Parathyroid adenoma (tissue), 2 donors: Measurements from ENCODE around the gene SCGB3A1.

Source experiments
- H2AFZ ChIP-seq: fragments of 300-600 bp; sonication (generic); one replicate; pipeline ENCODE4 v1.7.0; 2017; ENCODE audit warnings: antibody characterized with exemption, mild to moderate bottlenecking
- H3K27ac ChIP-seq: fragments of 300-600 bp; sonication (generic); one replicate; pipeline ENCODE4 v1.7.0; 2017
- H3K27me3 ChIP-seq: fragments of 300-600 bp; sonication (generic); one replicate; pipeline ENCODE4 v1.7.0; 2017; ENCODE audit warnings: low read length; ENCODE audit not compliant: control insufficient read depth, insufficient read depth
- H3K36me3 ChIP-seq: fragments of 300-600 bp; sonication (generic); one replicate; pipeline ENCODE4 v1.7.0; 2017; ENCODE audit warnings: low read length; ENCODE audit not compliant: control insufficient read depth, insufficient read depth
- H3K4me1 ChIP-seq: fragments of 300-600 bp; sonication (generic); one replicate; pipeline ENCODE4 v1.7.0; 2017; ENCODE audit warnings: control low read depth
- H3K4me2 ChIP-seq: fragments of 300-600 bp; sonication (generic); one replicate; pipeline ENCODE4 v1.7.0; 2017; ENCODE audit warnings: low read length
- H3K4me3 ChIP-seq: fragments of 300-600 bp; sonication (generic); one replicate; pipeline ENCODE4 v1.7.0; 2017; ENCODE audit warnings: low read depth, low read length
- H3K79me2 ChIP-seq: fragments of 300-600 bp; sonication (generic); one replicate; pipeline ENCODE4 v1.7.0; 2017; ENCODE audit warnings: control low read depth
- H3K9ac ChIP-seq: fragments of 300-600 bp; sonication (generic); one replicate; pipeline ENCODE4 v1.7.0; 2017; ENCODE audit warnings: mild to moderate bottlenecking
- H3K9me3 ChIP-seq: fragments of 300-600 bp; sonication (generic); one replicate; pipeline ENCODE4 v1.7.0; 2017; ENCODE audit warnings: low read length; ENCODE audit not compliant: control insufficient read depth
- CTCF ChIP-seq: fragments of 300-600 bp; sonication (generic); IDR thresholded peaks from one replicate; pipeline ENCODE4 v1.7.0; 2017; ENCODE audit warnings: antibody characterized with exemption, mild to moderate bottlenecking
- donor health status: primary hyperparathyroidism.

Gene SCGB3A1

DNA sequence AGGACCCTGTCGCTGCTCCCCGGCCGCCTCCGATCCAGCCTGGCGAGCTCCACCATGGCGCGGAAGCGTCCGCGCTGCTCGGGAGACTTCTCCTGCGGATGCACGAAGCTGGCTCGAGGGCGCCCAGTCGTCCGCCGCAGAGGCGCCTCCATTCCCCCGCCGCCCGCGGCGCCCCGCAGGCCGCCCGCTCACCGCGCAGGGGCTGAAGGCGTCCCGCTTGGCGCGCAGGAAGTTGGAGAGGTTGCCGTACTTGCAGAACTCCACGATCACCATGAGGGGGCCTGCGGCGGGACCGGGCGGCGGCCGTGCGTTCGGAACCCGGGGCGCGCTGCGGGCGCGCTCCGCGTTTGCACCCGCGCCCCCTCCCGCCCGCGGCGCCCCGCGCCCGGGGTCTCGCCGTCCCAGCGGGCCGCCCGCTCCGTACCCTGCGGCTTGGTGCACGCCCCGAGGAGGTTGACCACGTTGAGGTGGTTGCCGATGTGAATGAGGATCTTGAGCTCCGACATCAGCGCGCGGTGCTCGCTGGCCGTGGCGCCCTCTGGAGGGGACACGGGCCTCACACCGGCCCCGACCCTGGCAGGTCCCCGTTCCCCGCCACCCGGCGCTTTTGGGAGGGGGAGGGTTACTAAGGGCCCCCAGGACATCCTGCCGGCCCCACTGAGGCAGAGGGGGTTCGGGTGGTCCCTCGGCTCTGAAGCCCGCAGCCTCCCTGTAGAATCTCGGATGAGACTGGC lies 27.7 kb upstream of the SCGB3A1 start:
- H3K9ac ChIP-seq: no peak overlapping the region
- no peaks in the 10 kb centered on the region for H3K4me1 ChIP-seq
- H3K79me2 ChIP-seq: no peaks in the 10 kb centered on the region
- no peak for TF ChIP-seq CTCF
- peak overlapping the region; percentile 53 for H3K4me2 ChIP-seq
- no peaks in the 10 kb centered on the region for H3K9me3 ChIP-seq
- no peak overlapping the region for H3K4me3 ChIP-seq
- no peaks in the 10 kb centered on the region for H3K27me3 ChIP-seq
- H3K36me3 ChIP-seq: no peaks in the 10 kb centered on the region
- H3K27ac ChIP-seq: no peak overlapping the region
- no peak overlapping the region for H2AFZ ChIP-seq

DNA sequence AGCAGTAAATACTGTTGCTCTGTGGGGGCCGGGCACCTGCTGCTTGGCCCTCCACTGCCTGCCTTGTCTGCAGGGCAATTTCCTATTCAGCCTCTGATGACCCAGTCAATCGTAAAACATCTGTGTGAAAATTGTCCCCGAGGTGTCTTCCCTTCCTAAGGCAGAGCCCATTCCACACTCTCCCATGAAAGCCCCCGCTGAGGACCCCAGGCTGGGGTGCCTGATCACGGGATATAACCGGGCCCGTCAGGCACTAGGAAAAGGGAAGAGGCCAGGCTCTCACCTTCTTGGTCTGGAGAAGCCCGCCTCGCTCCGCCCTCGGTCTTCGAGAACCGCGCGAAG lies 27.2 kb upstream of the SCGB3A1 start:
- no peak overlapping the region for H3K4me3 ChIP-seq
- TF ChIP-seq CTCF: no peak

DNA sequence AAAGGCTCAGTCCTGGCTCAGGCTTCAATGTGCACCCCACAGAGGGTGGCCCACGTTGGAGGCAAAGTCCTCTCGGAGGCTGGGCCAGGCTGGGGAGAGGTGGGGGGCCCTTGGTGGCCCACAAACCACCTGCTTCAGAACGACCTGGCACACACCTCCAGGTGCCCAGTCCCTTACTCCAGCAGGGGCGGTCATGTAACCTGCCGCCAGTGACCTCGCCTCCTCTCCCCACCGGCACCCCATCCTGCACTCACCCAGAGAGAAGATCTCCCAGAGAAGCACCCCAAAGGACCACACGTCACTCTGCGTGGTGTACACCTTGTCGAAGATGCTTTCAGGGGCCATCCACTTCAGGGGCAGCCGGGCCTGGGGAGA lies 22.5 kb upstream of the SCGB3A1 start:
- Histone ChIP-seq H3K9ac (no peak overlapping the region), H2AFZ (no peak overlapping the region), H3K4me2 (no peak overlapping the region), H3K4me3 (no peak overlapping the region), H3K4me1 (no peaks in the 10 kb centered on the region), H3K27me3 (no peaks in the 10 kb centered on the region), H3K27ac (no peak overlapping the region), H3K36me3 (no peaks in the 10 kb centered on the region), H3K79me2 (no peaks in the 10 kb centered on the region), H3K9me3 (no peaks in the 10 kb centered on the region)
- no peak for TF ChIP-seq CTCF

More for the DNA sequence above, 27.2 kb upstream of the SCGB3A1 start:
- H3K4me1 ChIP-seq: no peaks in the 10 kb centered on the region
- peak overlapping the region; percentile 53 for H3K4me2 ChIP-seq
- no peak overlapping the region for H3K9ac ChIP-seq
- H3K9me3 ChIP-seq: no peaks in the 10 kb centered on the region
- no peaks in the 10 kb centered on the region for H3K36me3 ChIP-seq
- no peaks in the 10 kb centered on the region for H3K27me3 ChIP-seq
- no peak overlapping the region for H3K27ac ChIP-seq
- H2AFZ ChIP-seq: no peak overlapping the region
- no peaks in the 10 kb centered on the region for H3K79me2 ChIP-seq

- no peak overlapping the region for H3K4me2 ChIP-seq
- H3K27ac ChIP-seq: no peak overlapping the region
- H3K79me2 ChIP-seq: no peaks in the 10 kb centered on the region
- H3K36me3 ChIP-seq: no peaks in the 10 kb centered on the region
- no peaks in the 10 kb centered on the region for H3K4me1 ChIP-seq
- no peaks in the 10 kb centered on the region for H3K9me3 ChIP-seq
- no peak for TF ChIP-seq CTCF
- H3K27me3 ChIP-seq: no peaks in the 10 kb centered on the region
- H3K4me3 ChIP-seq: no peak overlapping the region
- no peak overlapping the region for H2AFZ ChIP-seq
- no peak overlapping the region for H3K9ac ChIP-seq
Measured at GRCh38 chr5:180613188-180613813, 22.0 kb upstream of the SCGB3A1 start.

DNA sequence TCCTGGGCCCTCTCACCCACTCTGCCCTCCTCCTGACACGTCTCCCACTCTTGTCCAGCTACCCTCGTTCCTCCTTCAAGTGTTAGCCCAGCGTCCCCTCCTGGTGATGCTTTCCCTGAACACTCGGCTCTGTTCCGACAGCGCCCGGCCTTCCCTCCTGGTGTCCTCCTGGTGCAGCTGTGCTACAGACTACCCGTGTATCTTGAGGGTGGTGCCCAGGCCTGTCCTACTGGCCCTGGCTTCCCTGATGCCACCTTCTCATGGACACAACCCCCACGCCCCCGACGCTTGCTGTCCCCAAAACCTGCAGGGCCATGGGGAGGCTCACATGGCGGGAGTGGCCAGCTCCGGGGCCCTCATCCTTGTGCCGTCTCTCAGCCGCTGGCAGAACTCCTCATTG lies 21.4 kb upstream of the SCGB3A1 start:
- TF ChIP-seq CTCF: no peak
- no peak overlapping the region for H3K4me2 ChIP-seq
- no peaks in the 10 kb centered on the region for H3K9me3 ChIP-seq
- no peak overlapping the region for H3K27ac ChIP-seq
- H3K9ac ChIP-seq: no peak overlapping the region
- H3K27me3 ChIP-seq: no peaks in the 10 kb centered on the region
- H3K79me2 ChIP-seq: no peaks in the 10 kb centered on the region
- no peak overlapping the region for H3K4me3 ChIP-seq
- H3K4me1 ChIP-seq: no peaks in the 10 kb centered on the region
- H3K36me3 ChIP-seq: no peaks in the 10 kb centered on the region
- no peak overlapping the region for H2AFZ ChIP-seq
